ENCODE data around the gene ONECUT2. TPM values are rescaled to one million over a fixed set of nuclear protein-coding genes. Genes with fewer than 3 reads are reported as not detected.

The ONECUT2 gene
- total RNA-seq, 3 donors from 2014 or later (not counting 1 experiment from before 2014, with no cell fraction given) = not detected

- H3K4me3 Mint-ChIP-seq = peak overlapping the region; percentile 75
- peaks cover 20% of the 10 kb centered on the region for H3K36me3 Mint-ChIP-seq
- H3K27ac ChIP-seq (ENCODE audit: low read length) = no peak overlapping the region
- H3K27ac Mint-ChIP-seq = no peak overlapping the region
- ATAC-seq (no peak), DNase-seq (no peak)
- no peaks in the 10 kb centered on the region for H3K36me3 ChIP-seq (ENCODE audit: control insufficient read depth, insufficient read depth, low read length)
- TF ChIP-seq CTCF (IDR thresholded peaks at IDR 0.05) = no peak
- H3K9me3 ChIP-seq (ENCODE audit: control insufficient read depth, insufficient read depth, low read length) = peaks cover 19% of the 10 kb centered on the region
- peaks cover 82% of the 10 kb centered on the region for H3K27me3 ChIP-seq (ENCODE audit: control insufficient read depth, insufficient read depth, low read length)
- H3K4me3 ChIP-seq (ENCODE audit: low read length) = no peak overlapping the region
- peaks cover 24% of the 10 kb centered on the region for H3K4me1 ChIP-seq (ENCODE audit: control insufficient read depth, insufficient read depth, low read length)
- H3K9me3 Mint-ChIP-seq = peaks cover 2% of the 10 kb centered on the region in 2 donors
- H3K27me3 Mint-ChIP-seq (ENCODE audit: low read depth in 2 of 2) = peaks cover 61 to 69% of the 10 kb centered on the region in 2 donors
- peaks cover 12 to 22% of the 10 kb centered on the region in 2 donors for H3K4me1 Mint-ChIP-seq
- intact Hi-C loops (cut with micrococcal nuclease) = no loop called here
- WGBS (ENCODE audit: insufficient coverage) = 17% methylated on average over 18 of the region's 22 CpGs
Measured at GRCh38 chr18:57429167-57430078, 5.8 kb upstream of the ONECUT2 start.

GRCh38 chr18:57430079-57431001 is 4.8 kb upstream of the ONECUT2 start:
- H3K4me3 Mint-ChIP-seq = peak overlapping the region; percentile 75
- H3K4me1 ChIP-seq (ENCODE audit: control insufficient read depth, insufficient read depth, low read length) = peaks cover 30% of the 10 kb centered on the region
- H3K9me3 ChIP-seq (ENCODE audit: control insufficient read depth, insufficient read depth, low read length) = peaks cover 22% of the 10 kb centered on the region
- peaks cover 12 to 24% of the 10 kb centered on the region in 2 donors for H3K4me1 Mint-ChIP-seq
- DNase-seq = no peak
- peaks cover 62% of the 10 kb centered on the region in 2 donors for H3K27me3 Mint-ChIP-seq (ENCODE audit: low read depth in 2 of 2)
- H3K27ac Mint-ChIP-seq = no peak overlapping the region
- no peak overlapping the region for H3K27ac ChIP-seq (ENCODE audit: low read length)
- TF ChIP-seq CTCF (IDR thresholded peaks at IDR 0.05) = no peak
- intact Hi-C loops (cut with micrococcal nuclease) = no loop called here
- H3K9me3 Mint-ChIP-seq = peaks cover 2% of the 10 kb centered on the region in 2 donors
- 13% methylated on average over 29 of the region's 34 CpGs for WGBS (ENCODE audit: insufficient coverage)
- peaks cover 20% of the 10 kb centered on the region for H3K36me3 Mint-ChIP-seq
- ATAC-seq = no peak
- H3K36me3 ChIP-seq (ENCODE audit: control insufficient read depth, insufficient read depth, low read length) = no peaks in the 10 kb centered on the region
- H3K27me3 ChIP-seq (ENCODE audit: control insufficient read depth, insufficient read depth, low read length) = peaks cover 82% of the 10 kb centered on the region
- no peak overlapping the region for H3K4me3 ChIP-seq (ENCODE audit: low read length)

- TF ChIP-seq CTCF (IDR thresholded peaks at IDR 0.05) = no peak
- DNase-seq = no peak
- 23% methylated on average over 8 of the region's 10 CpGs for WGBS (ENCODE audit: insufficient coverage)
- Histone ChIP-seq H3K4me3 (ENCODE audit: low read length) (no peak overlapping the region), H3K27ac (ENCODE audit: low read length) (no peak overlapping the region), H3K4me1 (ENCODE audit: control insufficient read depth, insufficient read depth, low read length) (peaks cover 30% of the 10 kb centered on the region), H3K36me3 (ENCODE audit: control insufficient read depth, insufficient read depth, low read length) (no peaks in the 10 kb centered on the region), H3K9me3 (ENCODE audit: control insufficient read depth, insufficient read depth, low read length) (peaks cover 22% of the 10 kb centered on the region), H3K27me3 (ENCODE audit: control insufficient read depth, insufficient read depth, low read length) (peaks cover 79% of the 10 kb centered on the region)
- H3K36me3 Mint-ChIP-seq = peaks cover 20% of the 10 kb centered on the region
- H3K4me3 Mint-ChIP-seq = no peak overlapping the region
- H3K27ac Mint-ChIP-seq = no peak overlapping the region
- peaks cover 12 to 26% of the 10 kb centered on the region in 2 donors for H3K4me1 Mint-ChIP-seq
- intact Hi-C loops (cut with micrococcal nuclease) = no loop called here
- ATAC-seq = no peak
- H3K27me3 Mint-ChIP-seq (ENCODE audit: low read depth in 2 of 2) = peaks cover 55 to 60% of the 10 kb centered on the region in 2 donors
- peaks cover 0 to 2% of the 10 kb centered on the region in 2 donors for H3K9me3 Mint-ChIP-seq
Measured at GRCh38 chr18:57431002-57431382, 4.2 kb upstream of the ONECUT2 start.

Data from natural killer cell (primary cell).